Colonic mucosa (tissue), 4 donors: ENCODE data around the gene DHX8. TPM values are rescaled to one million over a fixed set of nuclear protein-coding genes. Genes with fewer than 3 reads are reported as not detected.

Source experiments
- DNase-seq: peaks from one replicate; pipeline ENCODE4 v3.0.0-alpha.2; 2020
- H3K27ac ChIP-seq: fragments of 200-600 bp; one replicate; pipeline ENCODE4 v1.8.0; 2021
- H3K27me3 ChIP-seq: fragments of 200-600 bp; one replicate; pipeline ENCODE4 v1.8.0; 2021
- H3K36me3 ChIP-seq: fragments of 200-600 bp; one replicate; pipeline ENCODE4 v1.8.0; 2021
- H3K4me1 ChIP-seq: fragments of 200-600 bp; one replicate; pipeline ENCODE4 v1.8.0; 2021; ENCODE audit warnings: mild to moderate bottlenecking
- H3K4me3 ChIP-seq: fragments of 200-600 bp; one replicate; pipeline ENCODE4 v1.8.0; 2021
- H3K9ac ChIP-seq, 2 donors: one replicate each; pipeline ENCODE4 v1.7.0; 2013; ENCODE audit warnings: control low read depth in 2 of 2, low read depth in 2 of 2, low read length in 2 of 2
- H3K9me3 ChIP-seq: fragments of 200-600 bp; one replicate; pipeline ENCODE4 v1.8.0; 2021
- intact Hi-C: fragments of 100-400 bp; cut with DNase I; formaldehyde crosslinking; loops from one replicate; pipeline ENCODE4 v1.14.1; 2022
- total RNA-seq, 2 donors: library from RNA; stranded (reverse); fragmentation: NEBNext Ultra II Directional in 1 of 2; extraction: Animal tissue kit (Norgen Biotek cat#: 25700) in 1 of 2; gene quantifications; one replicate each; pipeline ENCODE4 v1.2.1, GENCODE V29; 2021
- TF ChIP-seq, protein P1 (sequence below): fragments of 200-600 bp; IDR thresholded peaks from one replicate; pipeline ENCODE4 v1.8.0; 2022; ENCODE audit warnings: antibody characterized with exemption, mild to moderate bottlenecking
- donor health status: healthy.
- donor health status: DM: no; HTN: no; CAD: no.
- donor health status: DM: no; HTN: no; CAD: no.

DHX8 gene
- total RNA-seq, 2 donors from 2014 or later = 44.5 to 47.6 TPM

DNA sequence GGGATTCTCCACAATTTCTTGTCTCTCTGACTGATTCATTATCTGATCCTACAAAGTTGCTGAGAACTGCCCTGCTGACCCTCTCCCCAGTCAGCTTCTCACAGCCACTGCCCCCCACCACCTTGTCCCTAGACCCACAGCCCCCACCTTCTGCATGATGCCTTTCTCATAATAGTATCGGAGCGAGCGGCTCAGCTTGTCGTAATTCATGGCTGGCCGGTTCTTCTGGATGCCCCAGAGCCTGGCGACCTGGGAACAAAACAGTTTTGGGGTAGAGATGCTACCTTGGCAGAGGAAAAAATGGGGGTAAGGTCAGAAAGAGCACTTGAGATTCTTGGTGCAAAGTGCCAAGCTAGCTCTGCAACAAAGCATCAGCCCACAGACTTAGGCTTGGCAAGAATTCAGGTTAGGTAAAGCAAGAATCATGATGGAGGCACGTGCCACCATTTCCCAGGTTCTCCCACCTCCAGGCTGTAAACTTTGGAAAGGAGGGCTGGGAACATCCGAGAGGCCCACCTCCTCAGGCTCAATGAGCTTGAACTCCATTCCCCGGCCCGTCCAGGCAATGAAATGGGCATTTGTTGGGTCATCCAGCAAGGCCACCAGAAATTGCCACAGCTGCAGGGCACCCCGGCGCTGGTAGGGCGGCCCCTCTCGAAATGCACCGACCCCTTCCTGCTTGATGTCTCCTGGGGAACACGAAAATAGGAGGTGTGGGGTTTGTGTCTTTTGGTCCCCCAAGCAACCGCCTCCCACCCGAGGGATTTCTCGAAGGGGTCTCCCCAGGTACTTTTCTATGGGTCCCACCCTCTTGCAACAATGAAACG lies 45.4 kb downstream of the DHX8 start:
- TF ChIP-seq, protein P1, sequence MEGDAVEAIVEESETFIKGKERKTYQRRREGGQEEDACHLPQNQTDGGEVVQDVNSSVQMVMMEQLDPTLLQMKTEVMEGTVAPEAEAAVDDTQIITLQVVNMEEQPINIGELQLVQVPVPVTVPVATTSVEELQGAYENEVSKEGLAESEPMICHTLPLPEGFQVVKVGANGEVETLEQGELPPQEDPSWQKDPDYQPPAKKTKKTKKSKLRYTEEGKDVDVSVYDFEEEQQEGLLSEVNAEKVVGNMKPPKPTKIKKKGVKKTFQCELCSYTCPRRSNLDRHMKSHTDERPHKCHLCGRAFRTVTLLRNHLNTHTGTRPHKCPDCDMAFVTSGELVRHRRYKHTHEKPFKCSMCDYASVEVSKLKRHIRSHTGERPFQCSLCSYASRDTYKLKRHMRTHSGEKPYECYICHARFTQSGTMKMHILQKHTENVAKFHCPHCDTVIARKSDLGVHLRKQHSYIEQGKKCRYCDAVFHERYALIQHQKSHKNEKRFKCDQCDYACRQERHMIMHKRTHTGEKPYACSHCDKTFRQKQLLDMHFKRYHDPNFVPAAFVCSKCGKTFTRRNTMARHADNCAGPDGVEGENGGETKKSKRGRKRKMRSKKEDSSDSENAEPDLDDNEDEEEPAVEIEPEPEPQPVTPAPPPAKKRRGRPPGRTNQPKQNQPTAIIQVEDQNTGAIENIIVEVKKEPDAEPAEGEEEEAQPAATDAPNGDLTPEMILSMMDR = no peak
- no peak overlapping the region for H3K9ac ChIP-seq
- H3K9me3 ChIP-seq = no peaks in the 10 kb centered on the region
- intact Hi-C loops = no loop called here
- no peak overlapping the region for H3K27ac ChIP-seq
- no peak overlapping the region for H3K4me3 ChIP-seq
- H3K36me3 ChIP-seq = no peaks in the 10 kb centered on the region
- no peak for DNase-seq
- H3K27me3 ChIP-seq = no peaks in the 10 kb centered on the region
- H3K4me1 ChIP-seq = no peaks in the 10 kb centered on the region

DNA sequence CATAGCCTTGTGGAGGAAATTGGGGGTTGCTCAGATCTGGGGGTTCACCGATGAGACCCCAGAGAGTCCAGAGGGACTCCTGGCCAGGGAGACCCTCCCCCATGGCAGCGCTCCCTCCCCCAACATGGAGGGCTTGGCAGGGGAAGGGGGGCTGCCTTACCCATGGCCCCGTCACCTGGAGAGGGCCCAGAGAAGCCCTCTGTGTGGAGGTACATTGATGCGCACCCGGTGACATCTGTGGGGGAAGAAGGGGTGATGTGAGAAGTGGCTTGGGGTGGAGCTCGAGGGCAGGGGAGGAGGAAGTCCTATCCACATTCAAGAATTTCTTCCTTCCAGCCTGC lies 46.1 kb downstream of the DHX8 start:
- Histone ChIP-seq H3K27ac (no peak overlapping the region), H3K4me3 (no peak overlapping the region), H3K4me1 (no peaks in the 10 kb centered on the region), H3K9me3 (no peaks in the 10 kb centered on the region), H3K9ac (no peak overlapping the region), H3K36me3 (no peaks in the 10 kb centered on the region), H3K27me3 (no peaks in the 10 kb centered on the region)
- TF ChIP-seq, protein P1 = no peak
- intact Hi-C loops = no loop called here
- DNase-seq = no peak

DNA sequence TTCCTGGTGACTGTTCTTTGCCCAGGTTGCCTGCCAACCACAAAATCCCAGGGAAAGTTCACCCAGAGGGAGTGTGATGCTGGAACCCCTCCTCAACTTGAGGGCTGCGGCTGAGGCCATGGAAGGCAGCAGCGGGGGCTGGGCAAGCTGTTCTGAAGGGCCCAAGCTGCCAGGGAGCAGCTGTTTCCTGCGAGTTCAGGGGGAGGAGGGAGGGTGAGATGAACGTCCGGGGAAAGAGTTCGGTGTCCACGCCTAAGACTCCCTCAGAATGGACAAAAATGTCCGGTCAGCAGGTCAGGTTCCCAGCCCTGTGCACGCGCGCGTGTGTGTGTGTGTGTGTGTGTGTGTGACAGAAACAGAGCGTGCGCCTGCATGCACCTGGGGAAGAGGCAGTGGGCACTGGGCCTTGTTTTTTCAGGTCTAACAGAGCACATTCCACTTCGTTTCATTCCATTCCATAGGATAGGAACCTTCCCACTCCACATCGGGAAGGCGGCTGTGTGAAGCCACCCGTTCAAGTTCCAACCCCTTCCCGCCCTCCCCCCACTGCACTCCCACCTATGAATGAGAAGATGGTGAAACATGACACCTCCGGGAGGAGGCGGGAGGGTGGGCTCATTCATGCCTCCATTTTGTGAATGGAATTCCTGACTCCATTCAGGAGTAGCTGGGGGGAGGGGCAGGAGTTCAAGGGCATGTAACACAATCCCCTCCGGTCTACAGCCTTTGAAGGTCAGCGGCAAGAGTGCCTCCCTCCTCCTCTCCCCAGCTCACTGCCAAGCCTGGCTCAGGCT lies 46.7 kb downstream of the DHX8 start:
- Histone ChIP-seq H3K4me3 (no peak overlapping the region), H3K9ac (no peak overlapping the region), H3K9me3 (no peaks in the 10 kb centered on the region), H3K27ac (no peak overlapping the region), H3K27me3 (no peaks in the 10 kb centered on the region), H3K36me3 (no peaks in the 10 kb centered on the region), H3K4me1 (no peaks in the 10 kb centered on the region)
- TF ChIP-seq, protein P1 = no peak
- intact Hi-C loops = no loop called here
- DNase-seq = no peak

DNA sequence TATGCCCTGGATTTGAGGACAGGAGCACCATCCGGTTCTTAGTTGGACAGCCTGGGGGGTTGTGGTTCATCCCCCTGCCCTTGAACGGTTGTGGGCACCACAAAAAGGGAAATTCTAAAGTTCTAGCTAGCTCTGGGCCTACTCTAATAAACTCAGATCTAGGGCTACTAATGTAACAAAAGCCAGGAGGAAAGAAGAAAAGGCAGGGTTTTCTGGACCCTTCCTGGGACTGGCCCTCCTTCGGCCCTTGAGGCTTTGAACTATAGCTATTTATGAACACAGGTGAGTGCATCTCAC lies 47.3 kb downstream of the DHX8 start:
- Histone ChIP-seq H3K9ac (no peak overlapping the region), H3K36me3 (no peaks in the 10 kb centered on the region), H3K4me1 (no peaks in the 10 kb centered on the region), H3K27me3 (no peaks in the 10 kb centered on the region), H3K4me3 (no peak overlapping the region), H3K9me3 (no peaks in the 10 kb centered on the region), H3K27ac (no peak overlapping the region)
- TF ChIP-seq, protein P1 = no peak
- intact Hi-C loops = no loop called here
- DNase-seq = no peak

DNA sequence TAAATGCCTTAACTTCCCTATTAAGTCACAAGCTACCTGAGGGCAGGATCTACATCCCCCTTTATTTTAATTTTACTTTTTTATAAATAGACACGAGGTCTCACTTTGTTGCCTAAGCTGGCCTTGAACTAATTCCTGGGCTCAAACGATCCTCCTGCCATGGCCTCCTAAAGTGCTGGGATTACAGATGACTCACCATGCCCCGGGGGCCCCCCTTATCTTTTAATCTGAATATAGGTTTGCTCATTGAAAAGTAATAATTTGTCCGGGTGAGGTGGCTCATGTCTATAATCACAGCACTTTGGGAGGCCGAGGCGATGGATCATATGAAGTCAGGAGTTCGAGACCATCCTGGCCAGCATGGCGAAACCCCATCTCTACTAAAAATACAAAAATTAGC lies 48.2 kb downstream of the DHX8 start:
- Histone ChIP-seq H3K9me3 (no peaks in the 10 kb centered on the region), H3K4me3 (no peak overlapping the region), H3K4me1 (no peaks in the 10 kb centered on the region), H3K9ac (no peak overlapping the region), H3K36me3 (no peaks in the 10 kb centered on the region), H3K27ac (no peak overlapping the region), H3K27me3 (no peaks in the 10 kb centered on the region)
- DNase-seq = no peak
- intact Hi-C loops = no loop called here
- TF ChIP-seq, protein P1 = no peak
